ENCODE results near the gene ACE.

ACE gene

GRCh38 chr17:63492940-63493339 is 16.1 kb downstream of the ACE start:
- no peak for DNase-seq

DNA sequence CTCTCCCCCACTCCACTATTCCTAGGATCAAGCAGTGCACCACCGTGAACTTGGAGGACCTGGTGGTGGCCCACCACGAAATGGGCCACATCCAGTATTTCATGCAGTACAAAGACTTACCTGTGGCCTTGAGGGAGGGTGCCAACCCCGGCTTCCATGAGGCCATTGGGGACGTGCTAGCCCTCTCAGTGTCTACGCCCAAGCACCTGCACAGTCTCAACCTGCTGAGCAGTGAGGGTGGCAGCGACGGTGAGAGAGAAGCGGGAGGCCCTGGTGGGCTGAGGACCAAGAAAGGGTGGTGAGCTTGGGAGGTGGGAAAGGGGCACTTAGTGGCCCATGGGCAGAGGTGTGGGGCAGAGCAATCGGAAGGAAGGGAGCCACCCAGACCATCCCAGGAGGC is 16.6 kb downstream of the ACE start:
- DNase-seq = no peak

DNA sequence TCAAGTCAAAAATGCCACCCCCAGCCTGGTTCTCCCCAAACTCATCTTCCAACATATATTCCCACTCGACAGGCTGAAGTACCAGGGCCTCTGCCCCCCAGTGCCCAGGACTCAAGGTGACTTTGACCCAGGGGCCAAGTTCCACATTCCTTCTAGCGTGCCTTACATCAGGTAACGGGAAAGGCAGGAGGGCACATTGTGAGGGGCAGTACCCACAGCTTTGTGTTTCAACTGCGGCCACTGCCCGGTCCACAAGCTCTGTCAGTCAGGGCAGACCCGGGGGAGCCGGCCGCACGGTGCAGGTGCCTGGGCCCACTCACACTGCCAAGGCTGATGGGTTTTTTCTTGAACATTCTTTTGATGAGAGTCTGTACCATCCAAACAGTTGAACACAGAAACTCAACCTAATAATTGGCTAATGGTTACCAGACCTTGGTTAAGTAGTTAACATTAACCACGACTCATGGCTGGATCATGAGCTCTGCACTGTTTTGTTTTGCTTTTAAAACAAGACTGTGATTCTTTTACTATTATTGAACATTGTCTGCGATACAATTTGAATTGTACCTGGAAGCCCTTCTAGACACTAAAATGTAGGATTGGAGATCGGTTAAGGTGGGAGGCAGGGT is 17.6 kb downstream of the ACE start:
- DNase-seq = no peak

- no peak for DNase-seq
Measured at GRCh38 chr17:63495491-63495890, 18.6 kb downstream of the ACE start.

GRCh38 chr17:63496177-63496576 is 19.3 kb downstream of the ACE start:
- no peak for DNase-seq

DNA sequence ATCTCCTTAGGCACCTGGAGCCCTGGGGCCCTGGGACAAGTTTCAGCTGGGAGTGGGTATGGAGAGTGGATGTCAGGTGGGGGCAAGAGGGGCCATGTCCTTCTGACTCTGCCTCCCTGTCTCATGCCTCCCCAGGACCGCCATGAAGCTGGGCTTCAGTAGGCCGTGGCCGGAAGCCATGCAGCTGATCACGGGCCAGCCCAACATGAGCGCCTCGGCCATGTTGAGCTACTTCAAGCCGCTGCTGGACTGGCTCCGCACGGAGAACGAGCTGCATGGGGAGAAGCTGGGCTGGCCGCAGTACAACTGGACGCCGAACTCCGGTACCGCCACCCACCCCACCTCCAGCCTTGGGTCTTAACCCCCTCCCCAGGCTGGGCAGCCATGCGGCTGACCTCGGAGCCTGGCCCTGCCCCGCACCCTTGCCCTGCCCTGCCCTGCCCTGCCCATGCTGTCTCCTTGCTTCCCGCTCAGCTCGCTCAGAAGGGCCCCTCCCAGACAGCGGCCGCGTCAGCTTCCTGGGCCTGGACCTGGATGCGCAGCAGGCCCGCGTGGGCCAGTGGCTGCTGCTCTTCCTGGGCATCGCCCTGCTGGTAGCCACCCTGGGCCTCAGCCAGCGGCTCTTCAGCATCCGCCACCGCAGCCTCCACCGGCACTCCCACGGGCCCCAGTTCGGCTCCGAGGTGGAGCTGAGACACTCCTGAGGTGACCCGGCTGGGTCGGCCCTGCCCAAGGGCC is 20.0 kb downstream of the ACE start:
- DNase-seq = no peak

GRCh38 chr17:63497708-63498483 is 21.0 kb downstream of the ACE start:
- DNase-seq = no peak

DNA sequence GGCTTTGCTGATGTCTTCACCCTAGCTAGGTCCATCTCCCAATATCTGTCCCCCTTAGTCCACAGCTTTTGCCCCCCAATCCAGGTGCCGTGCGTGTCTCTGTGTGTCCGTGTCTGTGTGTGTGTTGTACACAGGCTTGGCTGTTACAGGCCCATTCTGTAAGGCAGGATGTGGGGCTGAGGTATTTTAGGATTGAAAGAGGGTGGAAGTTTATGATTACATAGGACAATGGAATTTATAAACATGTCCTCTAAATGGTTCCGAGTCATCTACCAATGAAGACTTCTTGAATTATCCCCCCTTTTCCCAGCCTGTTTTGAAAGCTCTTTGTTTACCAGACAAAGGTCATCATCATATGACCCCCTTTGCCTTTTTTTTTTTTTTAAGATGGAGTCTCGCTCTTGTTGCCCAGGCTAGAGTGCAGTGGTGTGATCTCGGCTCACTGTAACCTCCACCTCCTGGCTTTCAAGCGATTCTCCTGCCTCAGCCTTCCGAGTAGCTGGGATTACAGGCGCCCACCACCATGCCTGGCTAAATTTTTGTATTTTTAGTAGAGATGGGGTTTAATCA is 21.9 kb downstream of the ACE start:
- no peak for DNase-seq

GRCh38 chr17:63500543-63501390 is 23.9 kb downstream of the ACE start:
- no peak for DNase-seq

DNA sequence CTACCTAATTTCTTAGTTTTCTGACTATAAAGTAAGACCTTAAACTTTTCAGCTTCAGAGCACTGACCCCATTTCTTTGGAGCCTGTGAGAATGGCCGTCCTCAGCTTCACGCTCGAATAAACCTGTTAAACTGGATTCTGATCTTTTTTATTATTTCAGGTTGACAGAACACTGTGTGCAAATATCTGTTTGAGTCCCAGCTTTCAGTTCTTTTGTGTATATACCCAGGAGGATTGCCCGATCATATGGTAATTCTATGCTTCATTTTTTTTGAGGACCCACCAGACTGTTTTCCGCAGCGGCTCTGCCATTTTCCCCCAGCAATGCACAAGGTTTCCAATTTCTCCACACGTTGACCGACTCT is 26.5 kb downstream of the ACE start:
- DNase-seq = no peak

DNA sequence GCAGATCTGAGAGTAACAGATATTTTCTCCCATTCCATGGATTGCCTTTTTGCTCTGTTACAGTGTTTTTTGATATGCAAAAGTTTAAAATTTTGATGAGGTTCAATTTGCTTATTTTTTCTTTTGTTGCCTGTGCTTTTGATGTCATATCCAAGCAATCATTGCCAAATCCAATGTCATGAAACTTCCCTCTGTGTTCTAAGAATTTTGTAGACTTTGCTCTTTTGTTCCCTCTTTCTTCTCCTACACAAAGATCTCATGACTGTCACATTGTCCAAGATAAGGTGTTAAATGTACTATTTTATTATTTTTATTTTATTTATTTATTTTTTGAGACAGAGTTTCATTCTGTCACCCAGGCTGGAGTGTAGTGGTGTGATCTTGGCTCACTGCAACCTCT is 27.4 kb downstream of the ACE start:
- DNase-seq = no peak

DNA sequence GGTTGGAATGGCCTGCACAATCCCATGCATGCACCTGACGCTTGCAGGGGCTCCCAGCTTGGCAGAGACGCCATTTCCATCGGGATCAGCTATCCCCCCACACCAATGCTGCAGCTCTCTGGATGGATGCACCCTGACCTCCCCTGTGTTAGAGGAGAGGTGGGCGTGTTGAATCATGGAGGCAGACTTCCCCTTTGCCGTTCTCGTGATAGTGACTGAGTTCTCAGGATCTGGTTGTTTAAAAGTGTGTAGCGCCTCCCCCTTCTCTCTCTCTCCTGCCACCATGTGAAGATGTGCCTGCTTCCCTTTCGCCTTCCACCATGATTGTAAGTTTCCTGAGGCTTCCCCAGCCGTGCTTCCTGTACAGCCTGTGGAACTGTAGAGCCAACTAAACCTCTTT is 28.5 kb downstream of the ACE start:
- DNase-seq = no peak

- no peak for DNase-seq
Measured at GRCh38 chr17:63506627-63507026, 29.8 kb downstream of the ACE start.

- no peak for DNase-seq
Measured at GRCh38 chr17:63511331-63511730, 34.5 kb downstream of the ACE start.

DNA sequence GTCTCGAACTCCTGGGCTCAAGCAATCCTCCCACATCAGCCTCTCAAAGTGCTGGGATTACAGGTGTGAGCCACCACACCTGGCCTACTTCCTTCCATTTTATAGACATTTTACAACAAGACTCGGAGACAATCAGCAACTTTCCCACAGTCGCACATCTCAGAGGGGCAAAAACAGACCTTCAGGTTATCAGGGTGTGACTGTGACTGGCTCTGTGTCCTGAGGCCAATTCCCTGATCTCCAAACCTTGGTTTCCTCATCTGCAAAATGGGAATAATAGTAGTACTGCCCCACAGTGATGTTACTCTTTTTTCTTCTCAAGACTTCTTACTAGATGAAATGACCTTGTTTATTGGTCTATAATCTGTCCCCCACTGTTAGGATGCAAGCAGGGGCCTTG is 35.5 kb downstream of the ACE start:
- DNase-seq = no peak

DNA sequence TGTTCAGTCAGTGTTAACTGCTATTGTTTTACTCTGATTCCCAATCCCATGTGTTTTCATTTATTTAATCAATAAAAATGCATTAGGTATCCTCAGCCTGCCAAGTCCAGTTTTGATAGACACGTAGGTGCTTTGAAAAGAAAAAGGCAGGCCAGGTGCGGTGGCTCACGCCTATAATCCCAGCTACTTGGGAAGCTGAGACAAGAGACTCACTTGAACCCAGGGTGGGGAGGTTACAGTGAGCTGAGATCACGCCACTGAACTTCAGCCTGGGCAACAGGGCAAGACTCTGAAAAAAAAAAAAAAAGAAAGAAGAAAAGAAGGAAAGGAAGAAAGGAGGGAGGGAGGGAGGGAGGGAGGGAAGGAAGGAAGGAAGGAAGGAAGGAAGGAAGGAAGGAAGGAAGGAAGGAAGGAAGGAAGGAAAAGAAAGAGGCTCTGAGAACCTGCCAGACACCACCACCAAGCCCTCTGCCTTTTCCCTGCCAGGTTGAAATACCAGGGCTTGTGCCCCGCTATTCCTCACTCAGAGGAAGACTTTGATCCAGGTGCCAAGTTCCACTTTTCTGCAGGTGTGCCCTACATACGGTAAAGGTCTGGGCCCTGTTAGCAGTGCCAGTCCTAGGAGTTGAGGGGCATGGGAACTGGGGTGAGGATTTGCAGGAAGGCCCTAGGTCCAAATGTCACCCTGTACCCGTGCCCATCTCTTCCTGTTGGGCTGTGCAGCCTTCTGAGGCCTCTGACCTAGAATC is 36.2 kb downstream of the ACE start:
- DNase-seq = no peak

GRCh38 chr17:63514477-63514876 is 37.6 kb downstream of the ACE start:
- no peak for DNase-seq

DNA sequence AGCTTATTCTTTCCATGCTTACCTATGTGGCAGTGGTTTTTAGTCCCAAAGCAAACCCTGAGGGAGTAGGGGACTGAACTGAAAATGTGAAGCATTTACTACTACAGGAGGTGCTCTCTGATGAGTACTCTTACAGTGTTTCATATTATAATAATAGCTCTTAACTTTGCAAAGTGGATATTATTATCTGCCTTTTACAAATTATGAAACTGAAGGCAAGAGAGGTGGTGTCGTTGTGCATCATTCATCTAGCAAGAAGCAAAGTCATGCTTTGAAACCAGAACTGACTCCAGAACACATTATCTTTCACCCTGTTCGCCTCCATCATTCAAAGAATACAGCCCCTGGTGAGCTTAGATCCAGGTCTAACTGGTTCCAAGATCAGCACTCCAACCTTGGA is 38.1 kb downstream of the ACE start:
- DNase-seq = no peak

GRCh38 chr17:63515426-63515825 is 38.6 kb downstream of the ACE start:
- no peak for DNase-seq

- no peak for DNase-seq
Measured at GRCh38 chr17:63516910-63517824, 40.3 kb downstream of the ACE start.
